K562 (cell line): ENCODE measurements around the gene SLC39A11. TPM values are rescaled to one million over a fixed set of nuclear protein-coding genes. Genes with fewer than 3 reads are reported as not detected.

Experiments
- ATAC-seq: fragments of 200-7000 bp; cut with Tn5 transposase; 3 replicates; pipeline ENCODE4 v1.9.1; 2020; ENCODE audit warnings: moderate library complexity
- BruUV-seq: library from RNA; stranded (reverse); fragments of 400-500 nt; replicated peaks from 2 replicates; lab custom pipeline; 2021; lab: Mats Ljungman, UMichigan
- CTCF ChIA-PET: fragments of 300-600 bp; formaldehyde crosslinking; extraction: SDS; loops from one replicate; lab custom pipeline; 2021; ENCODE audit warnings: low intra/inter-chr PET ratio; lab: Yijun Ruan, JAX
- POLR2A ChIA-PET: fragments of 300-600, 350-650 bp; sonication (Branson Sonifier 250); formaldehyde crosslinking; extraction: SDS; loops from one replicate; lab custom pipeline; 2021; ENCODE audit warnings: antibody characterized with exemption, inconsistent platforms; lab: Yijun Ruan, JAX
- DNase-seq, 4 experiments: peaks; one replicate each; pipeline versions ENCODE4 v3.0.0 to v3.0.0-alpha.2; 2011 to 2018; ENCODE audit warnings: low spot score in 3 of 4, mixed read lengths in 3 of 4; ENCODE audit errors: extremely low read depth in 1 of 4
- FAIRE-seq: peaks from 2 replicates; lab custom pipeline; 2011; peaks lifted over from hg19 to GRCh38; lab: Jason Lieb, UNC
- H2AFZ ChIP-seq: 2 replicates; pipeline ENCODE4 v1.6.0; 2011; ENCODE audit warnings: low read depth, low read length, control low read depth, inconsistent platforms
- H3K27ac ChIP-seq: fragments of 200-600 bp; 3 replicates; pipeline ENCODE4 v1.8.0; 2011; ENCODE audit warnings: low read depth, mild to moderate bottlenecking, control low read depth, inconsistent platforms, low read length, moderate library complexity, mixed read lengths; ENCODE audit errors: extremely low read depth
- H3K27me3 ChIP-seq, 2 experiments: fragments of 300-600 bp in 1 of 2; 2 replicates in 1 of 2; 3 replicates in 1 of 2; pipeline versions ENCODE4 v1.6.0 to v1.8.0; 2011; ENCODE audit warnings: inconsistent platforms in 2 of 2, low read length in 2 of 2, mild to moderate bottlenecking in 1 of 2, mixed read lengths in 1 of 2, moderate library complexity in 1 of 2; ENCODE audit not compliant: control insufficient read depth in 2 of 2, insufficient read depth in 2 of 2
- H3K36me3 ChIP-seq: fragments of 300-600 bp; 3 replicates; pipeline ENCODE4 v1.8.0; 2011; ENCODE audit warnings: mild to moderate bottlenecking, low read length, inconsistent platforms; ENCODE audit not compliant: control insufficient read depth, insufficient read depth
- H3K4me1 ChIP-seq, 2 experiments: fragments of 200-600 bp in 1 of 2; replicated peaks in 1 of 2; 2 replicates in 1 of 2; 3 replicates in 1 of 2; pipeline versions ENCODE4 v1.5.1 to v1.8.0; 2011; ENCODE audit warnings: inconsistent platforms in 2 of 2, low read length in 2 of 2, mild to moderate bottlenecking in 1 of 2, mixed read lengths in 1 of 2, moderate library complexity in 1 of 2; ENCODE audit not compliant: control insufficient read depth in 2 of 2, insufficient read depth in 2 of 2
- H3K4me2 ChIP-seq: 2 replicates; pipeline ENCODE4 v1.6.1; 2011; ENCODE audit warnings: low read length, control low read depth, inconsistent platforms, mixed read lengths; ENCODE audit not compliant: insufficient read depth
- H3K4me3 ChIP-seq: fragments of 200-600 bp; sonication (generic), shearing (Covaris generic); 2 replicates; pipeline ENCODE4 v1.5.1; 2016; ENCODE audit warnings: control low read depth, inconsistent platforms
- H3K79me2 ChIP-seq: fragments of 200-600 bp; 3 replicates; pipeline ENCODE4 v1.8.0; 2011; ENCODE audit warnings: low read length, inconsistent platforms; ENCODE audit not compliant: control insufficient read depth, insufficient read depth
- H3K9ac ChIP-seq, 2 experiments: 2 replicates each; pipeline versions ENCODE4 v1.6.0 to v1.6.1; 2011; ENCODE audit warnings: low read depth in 2 of 2, low read length in 2 of 2, control low read depth in 1 of 2, inconsistent platforms in 1 of 2, mild to moderate bottlenecking in 1 of 2, mixed read lengths in 1 of 2; ENCODE audit not compliant: insufficient read depth in 1 of 2
- H3K9me1 ChIP-seq: one replicate; pipeline ENCODE4 v1.6.0; 2011; ENCODE audit warnings: inconsistent platforms, mild to moderate bottlenecking, low read length, moderate library complexity; ENCODE audit not compliant: control insufficient read depth, insufficient read depth
- H3K9me3 ChIP-seq: replicated peaks from 2 replicates; pipeline ENCODE4 v1.5.1; 2011; ENCODE audit warnings: low read depth, low read length, inconsistent platforms; ENCODE audit not compliant: control insufficient read depth, insufficient read depth
- H4K20me1 ChIP-seq: replicated peaks from 2 replicates; pipeline ENCODE4 v1.6.1; 2011; ENCODE audit warnings: low read length, inconsistent platforms, mixed read lengths; ENCODE audit not compliant: control insufficient read depth, insufficient read depth
- BMI1 ChIP-seq: fragments of 150-350 bp; IDR thresholded peaks from 2 replicates; pipeline ENCODE4 v1.6.1; 2014; ENCODE audit warnings: low read length
- CBFA2T3 ChIP-seq: fragments of 450-650 bp; IDR thresholded peaks from 2 replicates; pipeline ENCODE4 v1.6.1; 2017
- CSDE1 ChIP-seq, 2 experiments: fragments of 450-650 bp; IDR thresholded peaks; 2 replicates each; pipeline ENCODE4 v1.6.1; 2016; ENCODE audit warnings: mild to moderate bottlenecking in 1 of 2
- EP400 ChIP-seq: fragments of 450-650 bp; IDR thresholded peaks from 2 replicates; pipeline ENCODE4 v1.6.1; 2017; ENCODE audit warnings: antibody characterized with exemption, mild to moderate bottlenecking, moderate library complexity
- ETV5 ChIP-seq: sonication (generic); formaldehyde crosslinking; IDR thresholded peaks from 2 replicates; pipeline ENCODE4 v1.4.0; 2020; ENCODE audit warnings: low read depth, mild to moderate bottlenecking, missing genetic modification reagents
- MYC ChIP-seq, 2 experiments: fragments of 250-450 bp in 1 of 2; sonication (Bioruptor Pico) in 1 of 2; IDR thresholded peaks; 2 replicates each; pipeline versions ENCODE4 v1.5.1 to v1.6.1; 2012 to 2021; ENCODE audit warnings: low read depth in 2 of 2, borderline replicate concordance in 1 of 2, improper control_type of control experiment in 1 of 2, low read length in 1 of 2, mild to moderate bottlenecking in 1 of 2, moderate library complexity in 1 of 2
- NR2C2 ChIP-seq, 2 experiments: fragments of 200-800 bp in 1 of 2; sonication (Bioruptor generic) in 1 of 2; sonication (generic) in 1 of 2; formaldehyde crosslinking in 1 of 2; IDR thresholded peaks; 2 replicates each; pipeline versions ENCODE4 v1.6.1 to v1.8.0; 2016 to 2022; ENCODE audit warnings: mild to moderate bottlenecking in 1 of 2, missing compliant biosample characterization in 1 of 2, missing genetic modification characterization in 1 of 2, missing genetic modification reagents in 1 of 2
- U2AF1 ChIP-seq: fragments of 200-400 bp; formaldehyde crosslinking; optimal IDR thresholded peaks from 2 replicates; pipeline ENCODE3; 2017; ENCODE audit warnings: mild to moderate bottlenecking, low read depth, low read length, moderate library complexity
- ZNF274 ChIP-seq: IDR thresholded peaks from 2 replicates; pipeline ENCODE4 v1.6.1; 2011; ENCODE audit warnings: low read depth, mild to moderate bottlenecking, low read length, moderate library complexity, borderline replicate concordance
- ZNF41 ChIP-seq: fragments of 250-450 bp; sonication (Bioruptor Pico); conservative IDR thresholded peaks from 2 replicates; pipeline ENCODE4 v1.4.0; 2020; ENCODE audit warnings: mild to moderate bottlenecking
- ZNF589 ChIP-seq: fragments of 200-800 bp; sonication (Bioruptor generic); IDR thresholded peaks from 2 replicates; pipeline ENCODE4 v1.6.1; 2016; ENCODE audit warnings: low read depth, missing genetic modification characterization, missing compliant biosample characterization
- ZNF764 ChIP-seq: fragments of 250-450 bp; sonication (Bioruptor Pico); IDR thresholded peaks from 2 replicates; pipeline ENCODE4 v1.4.0; 2020; ENCODE audit warnings: low read depth, mild to moderate bottlenecking, moderate library complexity
- WGBS: fragments of 100-300 bp; shearing (Covaris generic); methylation state at CpG from one replicate; pipeline ENCODE4 v1.1.6; 2016; ENCODE audit warnings: low coverage, mixed read lengths; ENCODE audit not compliant: insufficient coverage; ENCODE audit errors: missing lambda C conversion rate; 5-methylcytosine and 5-hydroxymethylcytosine counted together
- in situ Hi-C: fragments of 300-500 bp; cut with MboI; formaldehyde crosslinking; loops from 4 replicates; pipeline ENCODE4 v1.15.0; 2018; ENCODE audit warnings: inconsistent platforms, mixed read lengths
- intact Hi-C: fragments of 100-400 bp; cut with micrococcal nuclease; formaldehyde crosslinking; loops from 2 replicates; pipeline ENCODE4 v1.14.2; 2022
- polyA plus RNA-seq, 8 experiments: library from polyadenylated mRNA; depleted of rRNA in 4 of 8; stranded (reverse) in 5 of 8; unstranded in 3 of 8; fragments of >200 nt; fragmentation: Nextera tagmentation in 2 of 8; fragmentation: Illumina TruSeq in 1 of 8; extraction: Ambion mirVana in 2 of 8; extraction: Trizol in 1 of 8; gene quantifications; 2 replicates each; pipeline versions ENCODE4 v1.2.1 to v1.2.3, GENCODE V29; 2011 to 2014; ENCODE audit warnings: inconsistent platforms in 1 of 8, missing spikeins in 1 of 8
- total RNA-seq, 7 experiments: library from RNA; depleted of rRNA in 6 of 7; stranded (reverse); fragments of >200 nt in 6 of 7; fragmentation: Illumina TruSeq in 2 of 7; extraction: Trizol in 2 of 7; gene quantifications; 2 replicates each; pipeline versions ENCODE4 v1.2.1 to v1.2.3, GENCODE V29; 2011 to 2021; ENCODE audit warnings: low replicate concordance in 1 of 7
- TF ChIP-seq, protein P1 (sequence below): sonication (generic); formaldehyde crosslinking; IDR thresholded peaks from 2 replicates; pipeline ENCODE4 v1.8.0; 2022; ENCODE audit warnings: missing genetic modification reagents, mild to moderate bottlenecking, moderate library complexity, borderline replicate concordance
- TF ChIP-seq, protein P2 (sequence below): sonication (generic); formaldehyde crosslinking; IDR thresholded peaks from 2 replicates; pipeline ENCODE4 v1.9.0; 2022; ENCODE audit warnings: mild to moderate bottlenecking, missing genetic modification reagents
- TF ChIP-seq, protein P3 (sequence below): fragments of 450-650 bp; formaldehyde crosslinking; IDR thresholded peaks from 2 replicates; pipeline ENCODE4 v1.4.0; 2020; ENCODE audit warnings: mild to moderate bottlenecking, moderate library complexity

Gene SLC39A11
- total and polyA plus RNA-seq, 9 of the 15 experiments (the other 6 are each of a cell fraction or from before 2014, with no cell fraction given), result 10.5 to 26.4 (median 13.4) TPM

- TF ChIP-seq, protein P1, sequence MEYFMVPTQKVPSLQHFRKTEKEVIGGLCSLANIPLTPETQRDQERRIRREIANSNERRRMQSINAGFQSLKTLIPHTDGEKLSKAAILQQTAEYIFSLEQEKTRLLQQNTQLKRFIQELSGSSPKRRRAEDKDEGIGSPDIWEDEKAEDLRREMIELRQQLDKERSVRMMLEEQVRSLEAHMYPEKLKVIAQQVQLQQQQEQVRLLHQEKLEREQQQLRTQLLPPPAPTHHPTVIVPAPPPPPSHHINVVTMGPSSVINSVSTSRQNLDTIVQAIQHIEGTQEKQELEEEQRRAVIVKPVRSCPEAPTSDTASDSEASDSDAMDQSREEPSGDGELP (CRISPR knock-in tag), result 0 out of 2 replicates have a peak, but pooled peaks have one; percentile 10
- no peak for TF ChIP-seq NR2C2 (CRISPR knock-in tag; IDR thresholded peaks at IDR 0.05)
- TF ChIP-seq NR2C2 (tag; IDR thresholded peaks at IDR 0.05), result 0 out of 2 replicates have a peak, but pooled peaks have one; percentile 0
- TF ChIP-seq, protein P2, sequence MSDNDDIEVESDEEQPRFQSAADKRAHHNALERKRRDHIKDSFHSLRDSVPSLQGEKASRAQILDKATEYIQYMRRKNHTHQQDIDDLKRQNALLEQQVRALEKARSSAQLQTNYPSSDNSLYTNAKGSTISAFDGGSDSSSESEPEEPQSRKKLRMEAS (CRISPR knock-in tag), result 0 out of 2 replicates have a peak, but pooled peaks have one; percentile 14
- no peak for TF ChIP-seq CBFA2T3
- TF ChIP-seq ZNF41 (CRISPR knock-in tag), result no peak
- TF ChIP-seq CSDE1 (IDR thresholded peaks at IDR 0.05), result no peak
- no peak for TF ChIP-seq BMI1
Observed at GRCh38 chr17:72977771-72978417, 114.6 kb downstream of the SLC39A11 start (continued).

DNA sequence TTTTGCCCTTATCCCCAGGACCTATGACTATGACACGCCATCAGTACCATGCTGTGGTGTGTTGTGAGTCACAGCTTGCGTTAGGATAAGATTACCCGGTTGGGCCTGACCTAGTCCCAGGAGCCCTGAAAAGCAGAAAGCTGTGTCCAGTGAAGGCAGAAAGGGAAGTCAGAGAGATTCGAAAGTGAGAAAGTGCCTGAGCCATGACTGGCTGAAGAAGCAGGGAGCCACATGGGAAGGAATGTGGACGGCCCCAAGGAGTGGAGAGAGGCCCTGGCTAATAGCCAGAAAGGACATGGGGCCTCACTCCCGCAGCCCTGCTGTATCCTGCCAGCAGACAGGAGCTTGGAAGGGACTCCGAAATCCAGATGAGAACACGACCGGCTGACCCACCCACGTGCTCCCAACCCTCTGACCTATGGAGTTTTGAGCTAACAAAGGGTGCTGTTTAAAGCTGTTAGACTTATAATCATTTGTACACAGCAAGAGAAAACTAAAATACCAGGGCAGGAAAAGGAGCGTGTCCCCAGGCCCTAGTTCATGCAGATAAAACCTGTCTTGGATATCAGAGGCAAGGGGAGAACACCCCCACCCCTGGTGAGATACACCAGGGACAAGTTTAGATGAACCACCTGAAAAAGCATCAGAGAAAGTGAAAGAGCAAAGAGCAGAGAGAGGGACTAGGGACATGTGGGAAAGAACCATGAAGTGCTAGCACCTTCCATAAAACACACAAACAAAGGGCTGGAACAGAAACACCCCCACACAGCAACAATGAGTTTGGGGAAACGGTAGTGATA, 115.3 kb downstream of the SLC39A11 start:
- H3K4me2 ChIP-seq, result peak overlapping the region; percentile 44
- peak overlapping the region; percentile 66 to 89 for H3K9ac ChIP-seq
- peak; percentile 46 to 60 (median 56) for DNase-seq
- no peaks in the 10 kb centered on the region for H4K20me1 ChIP-seq
- no peaks in the 10 kb centered on the region for H3K9me1 ChIP-seq
- peak; percentile 70 for FAIRE-seq
- intact Hi-C loops, result no loop called here
- ChIA-PET POLR2A (interaction anchor here (0.6 to 1.4 kb wide), 3 partner anchors 18 to 55 kb away, joined by 3 to 5 read pairs (median 3); no protein-coding TSS in a partner anchor), CTCF (no interaction called here)
- H3K4me3 ChIP-seq, result no peak overlapping the region
- H2AFZ ChIP-seq, result peak overlapping the region; percentile 96
- WGBS, result 10% methylated on average over 12 of the region's 12 CpGs
- no peaks in the 10 kb centered on the region for H3K27me3 ChIP-seq
- in situ Hi-C loops, result no loop called here
- no TSS peak for BruUV-seq
- H3K79me2 ChIP-seq, result peaks cover 6% of the 10 kb centered on the region; the same call in 2 of the 3 replicates
- peaks cover 7% of the 10 kb centered on the region for H3K9me3 ChIP-seq
- no peaks in the 10 kb centered on the region for H3K36me3 ChIP-seq
- H3K27ac ChIP-seq, result peak overlapping the region; percentile 77
- peaks cover 19 to 28% of the 10 kb centered on the region in 2 experiments for H3K4me1 ChIP-seq
- ATAC-seq, result peak; percentile 77
- TF ChIP-seq ZNF274 (no peak), MYC (IDR thresholded peaks at IDR 0.05; ENCODE audit: low read depth, low read length) (peak; percentile 39; the same call in 1 of the 2 replicates), MYC (CRISPR knock-in tag; IDR thresholded peaks at IDR 0.05; ENCODE audit: borderline replicate concordance, low read depth) (no peak), ZNF589 (peak; percentile 57; the same call in 1 of the 2 replicates), ZNF764 (CRISPR knock-in tag) (no peak), ETV5 (0 out of 2 replicates have a peak, but pooled peaks have one; percentile 43), U2AF1 (no peak), EP400 (peak; percentile 33; the same call in 1 of the 2 replicates)
- TF ChIP-seq, protein P3, sequence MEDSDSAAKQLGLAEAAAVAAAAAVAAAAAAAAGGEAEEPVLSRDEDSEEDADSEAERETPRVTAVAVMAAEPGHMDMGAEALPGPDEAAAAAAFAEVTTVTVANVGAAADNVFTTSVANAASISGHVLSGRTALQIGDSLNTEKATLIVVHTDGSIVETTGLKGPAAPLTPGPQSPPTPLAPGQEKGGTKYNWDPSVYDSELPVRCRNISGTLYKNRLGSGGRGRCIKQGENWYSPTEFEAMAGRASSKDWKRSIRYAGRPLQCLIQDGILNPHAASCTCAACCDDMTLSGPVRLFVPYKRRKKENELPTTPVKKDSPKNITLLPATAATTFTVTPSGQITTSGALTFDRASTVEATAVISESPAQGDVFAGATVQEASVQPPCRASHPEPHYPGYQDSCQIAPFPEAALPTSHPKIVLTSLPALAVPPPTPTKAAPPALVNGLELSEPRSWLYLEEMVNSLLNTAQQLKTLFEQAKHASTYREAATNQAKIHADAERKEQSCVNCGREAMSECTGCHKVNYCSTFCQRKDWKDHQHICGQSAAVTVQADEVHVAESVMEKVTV (CRISPR knock-in tag), result no peak
